H1 (cell line): ENCODE results near the gene CHRNA10. TPM values are rescaled to one million over a fixed set of nuclear protein-coding genes. Genes with fewer than 3 reads are reported as not detected.
A peak's percentile ranks its signal among the peaks of the same experiment; 100 is the strongest.

Source experiments
- CTCF ChIA-PET: fragments of 300-600 bp; sonication (Branson Sonifier 250); formaldehyde crosslinking; loops from one replicate; lab custom pipeline; 2021; ENCODE audit not compliant: partially characterized antibody; lab: Charles Lee
- POLR2A ChIA-PET: fragments of 300-600 bp; sonication (Branson Sonifier 250); formaldehyde crosslinking; loops from one replicate; lab custom pipeline; 2021; ENCODE audit warnings: inconsistent platforms; ENCODE audit not compliant: partially characterized antibody; lab: Charles Lee
- DNase-seq, 2 experiments: peaks; one replicate each; pipeline versions ENCODE4 v3.0.0 to v3.0.0-alpha.2; 2010 to 2022; ENCODE audit warnings: low spot score in 2 of 2, low read depth in 1 of 2, mixed read lengths in 1 of 2
- FAIRE-seq: peaks from 2 replicates; lab custom pipeline; 2011; peaks lifted over from hg19 to GRCh38; lab: Jason Lieb, UNC
- H2AFZ ChIP-seq: 2 replicates; pipeline ENCODE4 v1.8.1; 2012; ENCODE audit warnings: low read length, inconsistent platforms
- H2AK5ac ChIP-seq: 2 replicates; pipeline ENCODE4 v1.6.1; 2013; ENCODE audit warnings: low read depth, low read length
- H2BK120ac ChIP-seq: replicated peaks from 2 replicates; pipeline ENCODE3; 2013; ENCODE audit warnings: low read depth, low read length, inconsistent platforms
- H2BK12ac ChIP-seq: 2 replicates; pipeline ENCODE4 v1.6.1; 2013; ENCODE audit warnings: low read depth, low read length
- H2BK15ac ChIP-seq: 2 replicates; pipeline ENCODE4 v1.6.1; 2013; ENCODE audit warnings: low read length
- H2BK20ac ChIP-seq: 2 replicates; pipeline ENCODE4 v1.6.1; 2013; ENCODE audit warnings: low read length
- H2BK5ac ChIP-seq: 2 replicates; pipeline ENCODE4 v1.6.1; 2013; ENCODE audit warnings: low read depth, low read length
- H3K14ac ChIP-seq: 2 replicates; pipeline ENCODE4 v1.6.1; 2013; ENCODE audit warnings: inconsistent platforms; ENCODE audit not compliant: insufficient read length
- H3K18ac ChIP-seq: 2 replicates; pipeline ENCODE4 v1.6.1; 2013; ENCODE audit warnings: low read length; ENCODE audit errors: extremely low read depth
- H3K23ac ChIP-seq: 2 replicates; pipeline ENCODE4 v1.6.1; 2013; ENCODE audit warnings: inconsistent platforms; ENCODE audit not compliant: insufficient read length
- H3K23me2 ChIP-seq: 2 replicates; pipeline ENCODE4 v1.6.1; 2013; ENCODE audit warnings: low read depth, low read length
- H3K27ac ChIP-seq: 2 replicates; pipeline ENCODE4 v1.6.1; 2011; ENCODE audit warnings: low read depth, low read length, inconsistent platforms
- H3K27me3 ChIP-seq, 4 experiments: replicated peaks in 1 of 4; 1 replicate in 1 of 4; 2 replicates in 3 of 4; pipeline versions ENCODE4 v1.6.1 to v1.8.1; 2011 to 2013; ENCODE audit warnings: low read length in 3 of 4, mild to moderate bottlenecking in 3 of 4, inconsistent platforms in 2 of 4, mixed read lengths in 2 of 4, moderate library complexity in 1 of 4; ENCODE audit not compliant: control insufficient read depth in 3 of 4, insufficient read depth in 3 of 4; ENCODE audit errors: extremely low read depth in 1 of 4
- H3K36me3 ChIP-seq, 4 experiments: 2 replicates each; pipeline versions ENCODE4 v1.6.1 to v1.8.1; 2011 to 2013; ENCODE audit warnings: mild to moderate bottlenecking in 4 of 4, low read length in 3 of 4, moderate library complexity in 2 of 4, control low read depth in 1 of 4, inconsistent platforms in 1 of 4; ENCODE audit not compliant: insufficient read depth in 4 of 4, control insufficient read depth in 2 of 4
- H3K4ac ChIP-seq: replicated peaks from 2 replicates; pipeline ENCODE3; 2013; ENCODE audit warnings: low read length, low read depth, mixed read lengths, inconsistent platforms; ENCODE audit not compliant: insufficient read length
- H3K4me1 ChIP-seq, 4 experiments: replicated peaks in 1 of 4; 1 replicate in 1 of 4; 2 replicates in 3 of 4; pipeline versions ENCODE4 v1.6.1 to v1.8.1; 2011 to 2013; ENCODE audit warnings: low read length in 3 of 4, inconsistent platforms in 2 of 4, mixed read lengths in 1 of 4; ENCODE audit not compliant: insufficient read depth in 4 of 4, control insufficient read depth in 3 of 4
- H3K4me2 ChIP-seq, 2 experiments: 2 replicates each; pipeline versions ENCODE4 v1.6.1 to v1.8.1; 2011 to 2013; ENCODE audit warnings: low read depth in 2 of 2, low read length in 2 of 2, control low read depth in 1 of 2, inconsistent platforms in 1 of 2, mild to moderate bottlenecking in 1 of 2; ENCODE audit not compliant: insufficient read depth in 1 of 2
- H3K4me3 ChIP-seq, 4 experiments: fragments of 200-600, 300-600 bp in 1 of 4; sonication (generic), shearing (Covaris generic), sonication (Bioruptor Twin) in 1 of 4; 2 replicates each; pipeline versions ENCODE4 v1.5.1 to v1.8.1; 2011 to 2016; ENCODE audit warnings: low read length in 4 of 4, low read depth in 3 of 4, control low read depth in 2 of 4, inconsistent platforms in 2 of 4, mild to moderate bottlenecking in 2 of 4, mixed read lengths in 1 of 4, moderate library complexity in 1 of 4; ENCODE audit not compliant: insufficient read depth in 2 of 4; ENCODE audit errors: extremely low read depth in 1 of 4
- H3K56ac ChIP-seq: replicated peaks from 2 replicates; pipeline ENCODE3; 2013; ENCODE audit warnings: low read depth, mild to moderate bottlenecking, mixed read lengths, low read length, inconsistent platforms; ENCODE audit not compliant: insufficient read length
- H3K79me1 ChIP-seq: 2 replicates; pipeline ENCODE4 v1.6.1; 2013; ENCODE audit warnings: low read depth, low read length, control low read depth
- H3K79me2 ChIP-seq, 2 experiments: 2 replicates each; pipeline versions ENCODE4 v1.6.1 to v1.8.1; 2012 to 2013; ENCODE audit warnings: low read length in 2 of 2, mild to moderate bottlenecking in 2 of 2, inconsistent platforms in 1 of 2; ENCODE audit not compliant: insufficient read depth in 2 of 2, control insufficient read depth in 1 of 2
- H3K9ac ChIP-seq, 4 experiments: replicated peaks in 1 of 4; 1 replicate in 1 of 4; 2 replicates in 3 of 4; pipeline versions ENCODE4 v1.6.1 to v1.8.1; 2011 to 2013; ENCODE audit warnings: low read depth in 3 of 4, low read length in 3 of 4, control low read depth in 2 of 4, mild to moderate bottlenecking in 2 of 4, moderate library complexity in 2 of 4, inconsistent platforms in 1 of 4; ENCODE audit errors: extremely low read depth in 1 of 4
- H3K9me3 ChIP-seq, 2 experiments: 2 replicates each; pipeline versions ENCODE4 v1.6.1 to v1.8.1; 2012 to 2013; ENCODE audit warnings: mild to moderate bottlenecking in 2 of 2, moderate library complexity in 2 of 2, control low read depth in 1 of 2, inconsistent platforms in 1 of 2, low read depth in 1 of 2, low read length in 1 of 2, mixed read lengths in 1 of 2; ENCODE audit not compliant: insufficient read depth in 2 of 2
- H4K20me1 ChIP-seq, 2 experiments: replicated peaks in 1 of 2; 2 replicates each; pipeline versions ENCODE3 to v1.8.1; 2011 to 2013; ENCODE audit warnings: inconsistent platforms in 2 of 2, low read length in 2 of 2, mild to moderate bottlenecking in 1 of 2; ENCODE audit not compliant: insufficient read depth in 2 of 2, control insufficient read depth in 1 of 2
- H4K5ac ChIP-seq: 2 replicates; pipeline ENCODE4 v1.6.1; 2013; ENCODE audit warnings: low read length, low read depth, mixed read lengths, inconsistent platforms; ENCODE audit not compliant: insufficient read length
- H4K8ac ChIP-seq: 2 replicates; pipeline ENCODE4 v1.8.0; 2013; ENCODE audit warnings: mild to moderate bottlenecking, moderate library complexity, low read length, inconsistent platforms; ENCODE audit not compliant: insufficient read depth; ENCODE audit errors: extremely low read depth
- H4K91ac ChIP-seq: replicated peaks from 2 replicates; pipeline ENCODE3; 2013; ENCODE audit warnings: low read length, mixed read lengths, inconsistent platforms; ENCODE audit not compliant: insufficient read length
- BACH1 ChIP-seq: IDR thresholded peaks from 2 replicates; pipeline ENCODE4 v1.6.1; 2012; ENCODE audit warnings: low read length, improper control_type of control experiment
- CBX8 ChIP-seq: fragments of 300-800, 300-1000 bp; sonication (generic); IDR thresholded peaks from 2 replicates; pipeline ENCODE4 v1.7.1; 2016; ENCODE audit warnings: low read depth, low read length, borderline replicate concordance
- HDAC6 ChIP-seq: IDR thresholded peaks from one replicate; pipeline ENCODE4 v1.7.1; 2012; ENCODE audit warnings: low read depth, mild to moderate bottlenecking, inconsistent platforms, low read length, moderate library complexity
- NANOG ChIP-seq: IDR thresholded peaks from 2 replicates; pipeline ENCODE4 v1.6.1; 2011; ENCODE audit warnings: low read length, low read depth, mild to moderate bottlenecking, inconsistent platforms; ENCODE audit not compliant: insufficient read depth, poor library complexity, severe bottlenecking
- SIRT6 ChIP-seq: IDR thresholded peaks from one replicate; pipeline ENCODE4 v1.7.1; 2012; ENCODE audit warnings: low read length, inconsistent platforms
- WGBS, 2 experiments: shearing (Covaris generic) in 1 of 2; methylation state at CpG; one replicate each; pipeline versions ENCODE4 v1.1.6 to v1.1.7; 2013 to 2015; ENCODE audit warnings: low lambda C conversion rate in 2 of 2, mixed read lengths in 2 of 2, inconsistent platforms in 1 of 2, low coverage in 1 of 2, missing lambda C conversion rate in 1 of 2; ENCODE audit not compliant: insufficient replicate concordance in 2 of 2, insufficient coverage in 1 of 2, insufficient read length in 1 of 2; ENCODE audit errors: extremely low coverage in 1 of 2, missing lambda C conversion rate in 1 of 2; 5-methylcytosine and 5-hydroxymethylcytosine counted together
- polyA plus RNA-seq, 7 experiments: library from polyadenylated mRNA; depleted of rRNA in 3 of 7; stranded (reverse) in 5 of 7; unstranded in 2 of 7; fragments of >200 nt in 5 of 7; fragments of 200-250 nt in 2 of 7; gene quantifications; 1 replicate in 5 of 7; 2 replicates in 1 of 7; 4 replicates in 1 of 7; pipeline versions ENCODE4 v1.2.1 to v1.2.3, GENCODE V29; 2011 to 2013; ENCODE audit warnings: missing spikeins in 2 of 7, mixed read lengths in 2 of 7
- total RNA-seq: library from RNA; stranded (reverse); fragmentation: NEBNext Ultra II Directional; extraction: Animal tissue kit (Norgen Biotek cat#: 25700); gene quantifications from 2 replicates; pipeline ENCODE4 v1.2.1, GENCODE V29; 2021

CHRNA10 gene
- total and polyA plus RNA-seq, 2 of the 8 experiments (the other 6 are each of a cell fraction or from before 2014, with no cell fraction given), result 0.68 to 1.3 TPM

- H3K27me3 ChIP-seq, result no peaks in the 10 kb centered on the region
- FAIRE-seq (no peak), DNase-seq (no peak)
- no peaks in the 10 kb centered on the region for H4K20me1 ChIP-seq
- no peak overlapping the region for H2AK5ac ChIP-seq
- H3K56ac ChIP-seq, result no peak overlapping the region
- H3K9me3 ChIP-seq, result no peaks in the 10 kb centered on the region
- H2BK20ac ChIP-seq, result no peak overlapping the region
- H3K4me3 ChIP-seq, result no peak overlapping the region
- no peak overlapping the region for H4K91ac ChIP-seq
- no peak overlapping the region for H3K18ac ChIP-seq
- no peak overlapping the region for H4K5ac ChIP-seq
- H3K4me1 ChIP-seq, result no peaks in the 10 kb centered on the region
- no peak overlapping the region for H3K4ac ChIP-seq
- no peak overlapping the region for H3K14ac ChIP-seq
- H3K23me2 ChIP-seq, result peaks cover 4% of the 10 kb centered on the region; the same call in 1 of the 2 replicates
- H2BK120ac ChIP-seq, result no peak overlapping the region
- ChIA-PET POLR2A (no interaction called here), CTCF (interaction anchor here (0.6 to 0.7 kb wide), 2 partner anchors 10 to 26 kb away, joined by 3 to 5 read pairs; no protein-coding TSS in a partner anchor)
- no peak overlapping the region for H3K9ac ChIP-seq
- WGBS, 2 experiments, result 87% methylated on average over 14 of the region's 15 CpGs; no CpG with 5 or more reads in 1 of the 2 experiments
- no peak overlapping the region for H2BK12ac ChIP-seq
- H3K36me3 ChIP-seq, result no peaks in the 10 kb centered on the region
- no peak overlapping the region for H2AFZ ChIP-seq
- no peak overlapping the region for H3K4me2 ChIP-seq
- peak overlapping the region; percentile 6; the same call in 1 of the 2 replicates for H4K8ac ChIP-seq
- no peak overlapping the region for H3K23ac ChIP-seq
- no peaks in the 10 kb centered on the region for H3K79me2 ChIP-seq
- H2BK5ac ChIP-seq, result no peak overlapping the region
- no peaks in the 10 kb centered on the region for H3K79me1 ChIP-seq
- H2BK15ac ChIP-seq, result no peak overlapping the region
- H3K27ac ChIP-seq, result no peak overlapping the region
- no peak for TF ChIP-seq BACH1
- no peak for TF ChIP-seq CBX8
- TF ChIP-seq SIRT6, result no peak
- no peak for TF ChIP-seq HDAC6
- no peak for TF ChIP-seq NANOG
Observed at GRCh38 chr11:3635641-3636375, 35.4 kb downstream of the CHRNA10 start.
